Measurements from ENCODE around the gene TRIM14. TPM values are rescaled to one million over a fixed set of nuclear protein-coding genes. Genes with fewer than 3 reads are reported as not detected.

TRIM14 gene
- total RNA-seq, 2 experiments from 2014 or later: 23.5 to 23.6 TPM

DNA sequence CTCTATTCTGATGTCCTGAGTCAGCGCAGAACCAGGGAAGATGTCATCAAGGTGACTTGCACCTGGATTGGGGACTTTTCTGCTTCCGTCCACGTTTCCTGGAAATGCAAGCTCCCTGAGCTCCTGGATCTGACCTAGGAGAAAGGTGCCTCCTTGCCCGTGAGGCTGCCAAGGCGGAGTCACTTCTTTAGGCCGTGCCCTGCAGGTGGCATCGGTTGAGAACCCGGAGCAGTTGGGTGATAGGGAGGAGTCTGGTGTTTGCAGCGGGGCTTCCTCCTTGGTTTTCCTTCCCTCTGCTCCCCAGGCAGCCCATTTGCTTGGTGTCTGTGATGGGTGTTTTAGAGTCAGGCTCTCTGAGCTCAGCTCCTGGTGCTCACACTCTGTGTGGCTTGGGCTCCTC lies 47.3 kb downstream of the TRIM14 start:
- H3K4me1 Mint-ChIP-seq (ENCODE audit: low read depth): peaks cover 31% of the 10 kb centered on the region
- intact Hi-C loops (cut with DNase I, micrococcal nuclease): loop anchor here (5.0 kb wide), 2 partner anchors 121 to 706 kb away; partner anchors contain the start of gene CORO2A (in 1 of the 2)
- POLR2A ChIA-PET: no interaction called here
- no peak overlapping the region for H3K4me3 ChIP-seq (ENCODE audit: low read length)
- no peak overlapping the region for H3K4me3 Mint-ChIP-seq
- H3K9me3 ChIP-seq (ENCODE audit: control insufficient read depth in 1 of 2, insufficient read depth in 1 of 2, low read length in 2 of 2): no peaks in the 10 kb centered on the region
- TF ChIP-seq, protein P1, sequence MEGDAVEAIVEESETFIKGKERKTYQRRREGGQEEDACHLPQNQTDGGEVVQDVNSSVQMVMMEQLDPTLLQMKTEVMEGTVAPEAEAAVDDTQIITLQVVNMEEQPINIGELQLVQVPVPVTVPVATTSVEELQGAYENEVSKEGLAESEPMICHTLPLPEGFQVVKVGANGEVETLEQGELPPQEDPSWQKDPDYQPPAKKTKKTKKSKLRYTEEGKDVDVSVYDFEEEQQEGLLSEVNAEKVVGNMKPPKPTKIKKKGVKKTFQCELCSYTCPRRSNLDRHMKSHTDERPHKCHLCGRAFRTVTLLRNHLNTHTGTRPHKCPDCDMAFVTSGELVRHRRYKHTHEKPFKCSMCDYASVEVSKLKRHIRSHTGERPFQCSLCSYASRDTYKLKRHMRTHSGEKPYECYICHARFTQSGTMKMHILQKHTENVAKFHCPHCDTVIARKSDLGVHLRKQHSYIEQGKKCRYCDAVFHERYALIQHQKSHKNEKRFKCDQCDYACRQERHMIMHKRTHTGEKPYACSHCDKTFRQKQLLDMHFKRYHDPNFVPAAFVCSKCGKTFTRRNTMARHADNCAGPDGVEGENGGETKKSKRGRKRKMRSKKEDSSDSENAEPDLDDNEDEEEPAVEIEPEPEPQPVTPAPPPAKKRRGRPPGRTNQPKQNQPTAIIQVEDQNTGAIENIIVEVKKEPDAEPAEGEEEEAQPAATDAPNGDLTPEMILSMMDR (IDR thresholded peaks at IDR 0.05): no peak
- ATAC-seq (ENCODE audit: poor library complexity) (no peak), DNase-seq (no peak)
- no peaks in the 10 kb centered on the region for H3K27me3 ChIP-seq (ENCODE audit: control insufficient read depth in 1 of 2, insufficient read depth in 2 of 2, low read length in 2 of 2)
- H3K36me3 Mint-ChIP-seq (ENCODE audit: low read depth): peaks cover 16% of the 10 kb centered on the region
- H3K36me3 ChIP-seq (ENCODE audit: insufficient read depth, low read length): peaks cover 3% of the 10 kb centered on the region
- H3K9me3 Mint-ChIP-seq: no peaks in the 10 kb centered on the region
- H3K27ac ChIP-seq (ENCODE audit: low read depth in 1 of 2, low read length in 2 of 2): no peak overlapping the region
- peaks cover 27% of the 10 kb centered on the region for H3K4me1 ChIP-seq (ENCODE audit: insufficient read depth, low read length)
- H3K27me3 Mint-ChIP-seq: no peaks in the 10 kb centered on the region
- CTCF ChIA-PET: interaction anchor here (1.5 kb wide), 1 partner anchor 38 kb away, joined by 3 read pairs; no protein-coding TSS in a partner anchor
- peak overlapping the region; percentile 15 for H3K27ac Mint-ChIP-seq

DNA sequence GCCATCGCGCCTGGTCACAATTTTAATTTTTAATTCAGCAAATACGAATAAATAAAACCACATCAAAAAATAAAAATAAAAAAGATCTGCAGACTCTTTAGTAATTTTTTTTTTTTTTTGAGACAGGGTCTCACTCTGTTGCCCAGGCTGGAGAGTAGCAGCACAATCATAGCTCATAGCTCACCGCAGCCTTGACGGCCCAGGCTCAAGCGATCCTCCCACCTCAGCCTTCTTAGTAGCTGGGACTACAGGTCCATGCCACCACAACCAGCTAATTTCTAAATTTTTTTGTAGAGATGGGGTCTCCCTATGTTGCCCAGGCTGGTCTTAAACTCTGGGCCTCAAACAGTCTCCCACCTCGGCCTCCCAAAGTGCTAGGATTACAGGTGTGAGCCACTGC lies 48.3 kb downstream of the TRIM14 start:
- no peak for DNase-seq
- Histone ChIP-seq H3K4me3 (ENCODE audit: low read length) (no peak overlapping the region), H3K36me3 (ENCODE audit: insufficient read depth, low read length) (peaks cover 8% of the 10 kb centered on the region), H3K9me3 (ENCODE audit: control insufficient read depth in 1 of 2, insufficient read depth in 1 of 2, low read length in 2 of 2) (no peaks in the 10 kb centered on the region), H3K27me3 (ENCODE audit: control insufficient read depth in 1 of 2, insufficient read depth in 2 of 2, low read length in 2 of 2) (no peaks in the 10 kb centered on the region), H3K4me1 (ENCODE audit: insufficient read depth, low read length) (peaks cover 17% of the 10 kb centered on the region), H3K27ac (ENCODE audit: low read depth in 1 of 2, low read length in 2 of 2) (no peak overlapping the region)
- TF ChIP-seq, protein P1 (IDR thresholded peaks at IDR 0.05): no peak
- Mint-ChIP-seq H3K36me3 (ENCODE audit: low read depth) (peaks cover 22% of the 10 kb centered on the region), H3K4me1 (ENCODE audit: low read depth) (peaks cover 30% of the 10 kb centered on the region), H3K27ac (peak overlapping the region; percentile 15), H3K4me3 (no peak overlapping the region), H3K27me3 (no peaks in the 10 kb centered on the region), H3K9me3 (no peaks in the 10 kb centered on the region)
- ChIA-PET POLR2A (no interaction called here), CTCF (interaction anchor here (1.2 kb wide), 1 partner anchor 135 kb away, joined by 3 read pairs; no protein-coding TSS in a partner anchor)
- ATAC-seq (ENCODE audit: poor library complexity): no peak
- intact Hi-C loops (cut with DNase I, micrococcal nuclease): loop anchor here (5.0 kb wide), 2 partner anchors 122 to 707 kb away; partner anchors contain the start of gene CORO2A (in 1 of the 2)

DNA sequence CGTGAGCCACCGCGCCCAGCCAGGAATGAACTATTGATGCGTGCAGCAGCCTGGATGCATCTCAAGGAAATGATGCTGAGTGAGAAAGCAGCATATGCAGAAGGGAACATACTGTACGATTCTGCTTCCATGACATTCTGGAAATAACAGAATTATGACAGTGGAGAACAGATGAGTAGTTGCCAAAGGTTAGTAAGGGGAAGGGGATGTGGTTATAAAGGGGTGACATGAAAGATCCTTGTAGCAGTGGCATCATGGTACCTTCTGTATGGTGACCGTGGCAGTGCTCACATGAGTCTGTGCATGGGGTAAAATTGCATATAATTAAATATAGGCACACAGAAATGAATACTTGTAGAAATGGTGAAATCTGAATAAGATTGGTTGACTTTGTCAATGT lies 49.5 kb downstream of the TRIM14 start:
- Histone ChIP-seq H3K36me3 (ENCODE audit: insufficient read depth, low read length) (peaks cover 12% of the 10 kb centered on the region), H3K4me3 (ENCODE audit: low read length) (no peak overlapping the region), H3K27me3 (ENCODE audit: control insufficient read depth in 1 of 2, insufficient read depth in 2 of 2, low read length in 2 of 2) (no peaks in the 10 kb centered on the region), H3K4me1 (ENCODE audit: insufficient read depth, low read length) (peaks cover 8% of the 10 kb centered on the region), H3K27ac (ENCODE audit: low read depth in 1 of 2, low read length in 2 of 2) (no peak overlapping the region), H3K9me3 (ENCODE audit: control insufficient read depth in 1 of 2, insufficient read depth in 1 of 2, low read length in 2 of 2) (no peaks in the 10 kb centered on the region)
- intact Hi-C loops (cut with DNase I, micrococcal nuclease): no loop called here
- ATAC-seq (ENCODE audit: poor library complexity): no peak
- Mint-ChIP-seq H3K36me3 (ENCODE audit: low read depth) (peaks cover 29% of the 10 kb centered on the region), H3K27ac (no peak overlapping the region), H3K27me3 (no peaks in the 10 kb centered on the region), H3K9me3 (no peaks in the 10 kb centered on the region), H3K4me3 (no peak overlapping the region), H3K4me1 (ENCODE audit: low read depth) (peaks cover 19% of the 10 kb centered on the region)
- POLR2A ChIA-PET: no interaction called here
- TF ChIP-seq, protein P1 (IDR thresholded peaks at IDR 0.05): no peak
- CTCF ChIA-PET: interaction anchor here (1.2 kb wide), 1 partner anchor 136 kb away, joined by 3 read pairs; no protein-coding TSS in a partner anchor
- DNase-seq: no peak

Measured in CD4-positive, alpha-beta T cell (primary cell).